OCI-LY3 (cell line): ENCODE results near the gene KIF5C.

Source experiments
- EZH2phosphoT487 ChIP-seq: fragments of 200-600 bp; shearing (Covaris generic); IDR thresholded peaks from 2 replicates; pipeline ENCODE4 v1.6.1; 2018; ENCODE audit warnings: antibody characterized with exemption, mixed run types, low read depth
- TF ChIP-seq, protein P1 (sequence below): fragments of 200-600, 300-600 bp; sonication (generic); IDR thresholded peaks from 2 replicates; pipeline ENCODE4 v1.5.1; 2014; ENCODE audit warnings: antibody characterized with exemption, low read length, low read depth

DNA sequence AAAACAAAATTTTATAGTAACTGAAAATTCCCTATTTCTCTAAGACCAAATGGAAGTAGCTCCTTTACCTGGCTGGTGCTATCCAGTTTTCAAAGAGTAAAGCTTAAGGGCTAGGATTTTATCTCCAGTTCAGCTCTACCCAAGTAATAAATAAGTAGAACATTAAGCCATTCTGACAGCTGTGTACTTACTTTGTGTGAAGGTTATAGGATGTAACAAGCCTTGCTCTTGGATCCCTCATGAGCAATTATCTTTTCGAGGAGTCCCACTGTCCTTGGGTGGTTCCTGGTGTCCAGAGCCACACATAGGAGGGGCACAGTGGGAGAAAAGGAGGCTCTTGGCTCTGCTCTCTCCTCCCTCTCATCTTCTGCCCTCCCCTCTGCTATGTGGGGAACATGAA is 45.5 kb downstream of the KIF5C start:
- TF ChIP-seq, protein P1, sequence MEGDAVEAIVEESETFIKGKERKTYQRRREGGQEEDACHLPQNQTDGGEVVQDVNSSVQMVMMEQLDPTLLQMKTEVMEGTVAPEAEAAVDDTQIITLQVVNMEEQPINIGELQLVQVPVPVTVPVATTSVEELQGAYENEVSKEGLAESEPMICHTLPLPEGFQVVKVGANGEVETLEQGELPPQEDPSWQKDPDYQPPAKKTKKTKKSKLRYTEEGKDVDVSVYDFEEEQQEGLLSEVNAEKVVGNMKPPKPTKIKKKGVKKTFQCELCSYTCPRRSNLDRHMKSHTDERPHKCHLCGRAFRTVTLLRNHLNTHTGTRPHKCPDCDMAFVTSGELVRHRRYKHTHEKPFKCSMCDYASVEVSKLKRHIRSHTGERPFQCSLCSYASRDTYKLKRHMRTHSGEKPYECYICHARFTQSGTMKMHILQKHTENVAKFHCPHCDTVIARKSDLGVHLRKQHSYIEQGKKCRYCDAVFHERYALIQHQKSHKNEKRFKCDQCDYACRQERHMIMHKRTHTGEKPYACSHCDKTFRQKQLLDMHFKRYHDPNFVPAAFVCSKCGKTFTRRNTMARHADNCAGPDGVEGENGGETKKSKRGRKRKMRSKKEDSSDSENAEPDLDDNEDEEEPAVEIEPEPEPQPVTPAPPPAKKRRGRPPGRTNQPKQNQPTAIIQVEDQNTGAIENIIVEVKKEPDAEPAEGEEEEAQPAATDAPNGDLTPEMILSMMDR, result no peak
- no peak for TF ChIP-seq EZH2phosphoT487
